Measurements from ENCODE around the gene MEPE. TPM values are rescaled to one million over a fixed set of nuclear protein-coding genes. Genes with fewer than 3 reads are reported as not detected.

MEPE gene
- total RNA-seq (2021; ENCODE audit: unreplicated experiment) = not detected
- not detected in 2 replicates for polyA plus RNA-seq (2012)
- Bru-seq, nascent RNA = not detected
- not detected for BruChase-seq, experiment 1, labeled RNA remaining after a 6-hour chase
- not detected for BruChase-seq, experiment 2, labeled RNA remaining after a 2-hour chase
- long read RNA-seq = 0 reads

- ChIA-PET POLR2A (no interaction called here), RAD21 (ENCODE audit: low non-redundant PET in 1 of 2, low total read pairs in 2 of 2, uncharacterized antibody in 2 of 2, unreplicated experiment in 2 of 2) (no interaction called here), CTCF (interaction anchor here (0.9 kb wide), 1 partner anchor 10 kb away, joined by 3 read pairs; no protein-coding TSS in a partner anchor)
- Histone ChIP-seq H3K4me3 (replicated peaks in 1 of 2; ENCODE audit: low read depth in 1 of 2, low read length in 2 of 2) (no peak within 1 kb of the TSS), H3K79me2 (ENCODE audit: insufficient read depth, low read length) (no peaks in the 10 kb centered on the region), H3K9me2 (ENCODE audit: insufficient read depth) (no peaks in the 10 kb centered on the region), H3K9ac (ENCODE audit: low read length) (no peak within 1 kb of the TSS), H3K27me3 (ENCODE audit: insufficient read depth, low read length) (no peaks in the 10 kb centered on the region), H3K4me2 (ENCODE audit: low read length) (no peak within 1 kb of the TSS), H2AFZ (ENCODE audit: low read depth, low read length, poor library complexity, severe bottlenecking) (no peak within 1 kb of the TSS), H3K36me3 (ENCODE audit: control insufficient read depth in 1 of 2, insufficient read depth in 2 of 2, low read length in 2 of 2) (no peaks in the 10 kb centered on the region), H3K27ac (ENCODE audit: low read depth, low read length) (no peak within 1 kb of the TSS), H3K9me3 (ENCODE audit: control insufficient read depth in 1 of 2, insufficient read depth in 1 of 2, low read depth in 1 of 2, low read length in 2 of 2) (no peaks in the 10 kb centered on the region), H4K20me1 (ENCODE audit: insufficient read depth) (no peaks in the 10 kb centered on the region), H3K4me1 (ENCODE audit: control insufficient read depth in 1 of 2, insufficient read depth in 2 of 2, low read length in 2 of 2) (no peaks in the 10 kb centered on the region)
- no peak for TF ChIP-seq EZH2 (IDR thresholded peaks at IDR 0.05)
- no peak for TF ChIP-seq REST (IDR thresholded peaks at IDR 0.05; ENCODE audit: low read depth)
- no peak for TF ChIP-seq FOSL1 (IDR thresholded peaks at IDR 0.05; ENCODE audit: low read depth)
- no peak for TF ChIP-seq SRF (IDR thresholded peaks at IDR 0.05; ENCODE audit: low read depth)
- intact Hi-C loops (cut with micrococcal nuclease) = no loop called here
- ATAC-seq = no peak
- no peak for DNase-seq (ENCODE audit: low read depth, low spot score)
- no TSS peak for BruUV-seq (replicated peaks)
These were observed at the start of gene MEPE for GRCh38 chr4:87832669-87833068. Gene MEPE, plus strand, starts transcription at chr4:87832969. Its CDS starts 1,746 bp downstream, at chr4:87834715.

- Histone ChIP-seq H3K27ac (ENCODE audit: low read depth, low read length) (no peak overlapping the region), H4K20me1 (ENCODE audit: insufficient read depth) (no peaks in the 10 kb centered on the region), H3K9ac (ENCODE audit: low read length) (no peak overlapping the region), H3K27me3 (ENCODE audit: insufficient read depth, low read length) (no peaks in the 10 kb centered on the region), H2AFZ (ENCODE audit: low read depth, low read length, poor library complexity, severe bottlenecking) (peak overlapping the region; percentile 45), H3K4me1 (ENCODE audit: control insufficient read depth in 1 of 2, insufficient read depth in 2 of 2, low read length in 2 of 2) (no peaks in the 10 kb centered on the region), H3K4me3 (replicated peaks in 1 of 2; ENCODE audit: low read depth in 1 of 2, low read length in 2 of 2) (no peak overlapping the region), H3K79me2 (ENCODE audit: insufficient read depth, low read length) (no peaks in the 10 kb centered on the region), H3K4me2 (ENCODE audit: low read length) (no peak overlapping the region), H3K36me3 (ENCODE audit: control insufficient read depth in 1 of 2, insufficient read depth in 2 of 2, low read length in 2 of 2) (no peaks in the 10 kb centered on the region), H3K9me2 (ENCODE audit: insufficient read depth) (no peaks in the 10 kb centered on the region), H3K9me3 (ENCODE audit: control insufficient read depth in 1 of 2, insufficient read depth in 1 of 2, low read depth in 1 of 2, low read length in 2 of 2) (no peaks in the 10 kb centered on the region)
- no peak for DNase-seq (ENCODE audit: low read depth, low spot score)
- intact Hi-C loops (cut with micrococcal nuclease) = no loop called here
- BruUV-seq (replicated peaks) = no TSS peak
- no peak for ATAC-seq
- POLR2A ChIA-PET = no interaction called here
- RAD21 ChIA-PET (ENCODE audit: low non-redundant PET in 1 of 2, low total read pairs in 2 of 2, uncharacterized antibody in 2 of 2, unreplicated experiment in 2 of 2) = no interaction called here
- CTCF ChIA-PET = no interaction called here
- TF ChIP-seq POLR2AphosphoS5 (IDR thresholded peaks at IDR 0.05; ENCODE audit: low read depth, low read length) (no peak), JUND (IDR thresholded peaks at IDR 0.05) (no peak), ZFX (IDR thresholded peaks at IDR 0.05) (no peak), ZNF274 (IDR thresholded peaks at IDR 0.05; ENCODE audit: low read depth, low read length) (no peak), MAX (IDR thresholded peaks at IDR 0.05) (no peak), SIN3A (IDR thresholded peaks at IDR 0.05; ENCODE audit: low read depth) (no peak), EZH2phosphoT487 (IDR thresholded peaks at IDR 0.05; ENCODE audit: borderline replicate concordance) (no peak), POLR2A (IDR thresholded peaks at IDR 0.05; ENCODE audit: borderline replicate concordance, extremely low read depth, insufficient read depth, insufficient read length) (no peak), ZBTB33 (IDR thresholded peaks at IDR 0.05; ENCODE audit: extremely low read depth, insufficient replicate concordance, low read length) (no peak), ELF1 (IDR thresholded peaks at IDR 0.05; ENCODE audit: borderline replicate concordance, low read depth) (no peak), YY1 (IDR thresholded peaks at IDR 0.05; ENCODE audit: extremely low read depth, insufficient replicate concordance, low read depth, low read length) (no peak), CEBPB (IDR thresholded peaks at IDR 0.05; ENCODE audit: low read depth) (no peak), EGR1 (IDR thresholded peaks at IDR 0.05; ENCODE audit: low read depth) (no peak)
These were observed 49.0 kb upstream of the MEPE start for GRCh38 chr4:87783781-87784180.
